KBM-7 (cell line): ENCODE results near the gene MELK.
"Not testable (repeated sequence)": the region's sequence is repeated elsewhere in the genome, so short reads cannot be mapped to it uniquely, and the experiment has no call there.

Experiments used
- DNase-seq: peaks from one replicate; pipeline ENCODE4 v3.0.0-alpha.2; 2015
- in situ Hi-C: fragments of 300-500 bp; cut with MboI; formaldehyde crosslinking; loops from 2 replicates; pipeline ENCODE4 v1.14.3; 2020; ENCODE audit warnings: low sequenced_read_pairs, low pct_unique_long_range_greater_than_20kb, mixed read lengths

Gene MELK

DNA sequence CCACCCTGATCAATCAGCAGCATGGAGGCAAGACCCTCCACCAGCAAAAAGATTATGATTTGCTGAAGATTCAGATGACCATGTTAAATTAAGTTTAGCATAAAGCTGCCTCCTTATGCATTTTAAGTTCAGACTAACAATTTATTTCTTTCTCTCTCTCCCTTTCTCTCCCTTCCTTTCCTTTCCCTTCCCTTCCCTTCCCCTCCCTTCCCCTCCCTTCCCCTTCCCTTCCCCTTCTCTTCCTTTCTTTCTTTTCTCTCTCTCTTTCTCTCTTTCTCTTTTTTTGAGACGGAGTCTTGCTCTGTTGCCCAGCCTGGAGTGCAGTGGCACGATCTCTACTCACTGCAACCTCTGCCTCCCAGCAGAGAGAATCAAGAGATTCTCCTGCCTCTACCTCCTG is 1.4 kb upstream of the MELK start:
- in situ Hi-C loops: loop anchor here (25.0 kb wide), 1 partner anchor 159 kb away; the partner anchor contains the start of gene RNF38
- DNase-seq: no peak

DNA sequence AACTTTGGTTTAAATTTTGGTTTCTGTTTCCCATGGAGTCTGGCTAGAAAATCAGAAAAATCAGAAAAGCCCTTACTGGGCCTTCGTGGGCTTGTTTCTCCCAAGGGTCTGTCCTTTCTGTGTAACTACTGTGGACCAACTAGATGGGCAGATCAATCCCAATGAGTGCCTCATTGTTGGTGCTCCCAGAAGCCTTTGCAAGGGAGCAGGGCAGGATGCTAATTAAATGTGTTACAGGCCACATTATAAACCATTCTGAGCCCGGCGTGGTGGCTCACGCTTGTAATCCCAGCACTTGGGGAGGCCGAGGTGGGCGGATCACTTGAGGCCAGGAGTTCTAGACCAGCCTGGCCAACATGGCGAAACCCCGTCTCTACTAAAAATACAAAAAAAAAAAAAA is 1.4 kb downstream of the MELK start:
- in situ Hi-C loops: loop anchor here (25.0 kb wide), 1 partner anchor 162 kb away; the partner anchor contains the start of gene RNF38
- DNase-seq: not testable (repeated sequence)

DNA sequence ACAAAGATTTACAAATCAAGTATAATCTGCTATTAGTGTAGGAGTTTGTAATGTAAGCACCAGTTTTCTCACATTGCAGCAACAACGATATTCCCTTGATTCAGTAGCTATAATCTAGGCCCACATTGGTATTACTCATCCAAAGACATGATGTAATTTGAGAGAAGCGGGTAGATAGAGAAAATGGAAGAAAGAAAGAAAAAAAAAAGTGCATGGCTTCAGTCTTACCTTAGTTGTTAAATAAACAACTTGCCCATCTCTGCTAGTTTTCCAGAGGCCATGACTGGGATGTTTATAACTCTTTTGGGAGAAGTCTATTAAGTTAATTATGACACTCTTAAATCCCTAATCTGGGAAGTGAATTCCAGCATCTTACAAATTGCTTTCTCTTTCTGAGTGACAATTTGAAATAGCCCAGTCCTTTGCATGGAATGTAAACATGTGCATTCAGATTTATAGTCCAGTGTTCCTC is 2.8 kb downstream of the MELK start:
- no peak for DNase-seq
- in situ Hi-C loops: no loop called here

DNA sequence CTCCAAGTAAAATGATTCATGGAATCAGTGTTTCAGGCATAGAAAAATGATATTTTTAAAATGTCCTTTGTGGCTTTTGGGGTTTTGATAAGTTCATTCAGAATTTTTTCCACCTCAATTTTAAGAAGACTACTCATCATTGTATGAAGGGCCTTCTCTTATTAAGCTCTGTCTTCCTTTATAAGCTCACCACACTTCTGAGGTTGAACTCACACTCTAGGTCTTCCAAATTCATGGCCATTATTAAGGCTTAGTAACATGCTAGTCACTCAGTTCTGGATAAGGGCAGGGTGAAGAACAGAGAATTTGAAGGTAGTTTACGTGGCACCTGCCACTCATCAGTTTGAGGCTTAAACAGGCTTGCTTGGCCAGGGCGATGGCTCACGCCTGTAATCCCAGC is 4.2 kb downstream of the MELK start:
- DNase-seq: no peak
- in situ Hi-C loops: no loop called here

DNA sequence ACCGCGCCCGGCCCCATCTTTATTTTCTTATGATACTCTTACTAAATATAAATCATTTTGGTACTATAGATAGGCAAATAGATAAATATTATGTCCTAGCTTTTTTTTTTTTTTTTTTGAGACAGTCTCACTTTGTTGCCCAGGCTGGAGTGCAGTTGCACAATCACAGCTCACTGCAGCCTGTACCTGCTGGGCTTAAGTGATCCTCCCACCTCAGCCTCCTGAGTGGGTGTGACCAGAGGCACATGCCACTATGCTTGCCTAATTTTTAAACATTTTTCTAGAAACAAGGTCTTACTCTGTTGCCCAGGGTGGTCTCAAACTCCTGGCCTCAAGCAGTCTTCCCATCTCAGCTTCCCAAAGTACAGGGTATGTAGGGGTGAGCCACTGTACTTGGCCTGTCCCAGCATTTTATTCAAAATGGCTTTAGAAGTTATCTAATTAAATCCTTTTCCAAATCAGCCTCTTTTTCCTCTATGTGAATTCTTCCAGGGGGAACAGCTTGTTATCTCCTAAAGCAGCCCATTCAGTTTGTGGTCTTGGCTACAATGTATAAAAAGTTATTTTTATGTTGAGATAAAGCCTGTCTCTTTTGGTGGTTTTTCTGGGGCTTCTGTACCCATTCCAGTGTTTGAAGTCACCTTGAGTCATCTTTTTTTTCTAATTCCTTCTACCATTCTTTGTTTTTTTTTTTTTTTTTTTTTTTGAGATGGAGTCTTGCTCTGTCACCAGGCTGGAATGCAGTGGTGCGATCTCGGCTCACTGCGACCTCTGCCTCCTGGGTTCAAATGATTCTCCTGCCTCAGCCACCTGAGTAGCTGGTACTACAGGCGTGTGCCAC is 12.1 kb downstream of the MELK start:
- in situ Hi-C loops: no loop called here
- no peak for DNase-seq

DNA sequence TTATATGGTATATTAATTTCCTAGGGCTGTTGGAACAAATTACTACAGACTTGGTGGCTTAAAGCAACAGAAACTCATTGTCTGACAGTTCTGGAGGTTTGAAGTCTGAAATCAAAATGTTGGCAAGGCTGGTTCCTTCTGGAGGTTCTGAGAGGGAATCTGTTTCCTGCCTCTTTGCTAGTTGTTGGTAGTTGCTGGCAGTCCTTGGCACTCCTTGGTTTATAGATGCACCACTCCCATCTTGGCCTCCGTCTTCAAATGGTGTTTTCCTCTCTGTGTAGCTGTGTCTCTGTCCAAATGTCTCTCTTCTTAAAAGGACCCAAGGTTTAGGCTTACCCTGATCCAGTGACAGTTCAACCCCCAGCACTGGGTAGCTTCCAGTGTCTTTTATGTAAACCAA is 17.5 kb downstream of the MELK start:
- in situ Hi-C loops: no loop called here
- no peak for DNase-seq

DNA sequence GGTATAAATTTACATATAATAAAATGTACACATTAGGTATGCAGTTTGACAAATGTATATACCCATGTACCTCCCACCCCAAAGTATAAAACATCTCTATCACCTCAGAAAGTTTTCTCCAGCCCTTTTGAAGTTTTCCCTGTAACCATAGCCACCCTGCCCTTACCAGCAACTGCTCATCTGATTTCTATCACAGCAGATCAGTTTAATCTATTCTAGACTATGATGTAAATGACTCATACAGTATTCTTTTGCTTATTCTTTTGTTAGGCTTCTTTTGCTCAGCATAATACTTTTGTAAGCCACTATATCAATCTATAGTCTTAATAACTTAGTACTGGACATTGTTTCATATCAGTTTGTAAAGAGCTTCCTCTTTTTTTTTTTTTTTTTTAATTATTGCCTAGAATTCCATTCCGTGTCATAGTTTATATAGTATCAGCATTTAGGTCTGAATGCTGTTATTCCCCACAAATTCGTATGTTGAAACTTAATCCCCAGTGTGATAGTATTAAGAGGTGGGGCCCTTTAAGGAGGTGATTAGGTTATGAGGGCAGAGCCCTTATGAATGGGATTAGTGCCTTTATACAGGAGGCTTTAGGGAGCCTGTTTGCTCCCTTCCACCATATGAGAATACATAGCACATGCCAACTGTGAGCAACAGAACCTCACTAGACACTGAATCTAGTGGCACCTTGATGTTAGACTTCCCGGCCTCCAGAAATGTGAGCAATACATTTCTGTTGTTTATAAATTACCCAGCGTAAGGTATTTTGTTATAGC is 20.3 kb downstream of the MELK start:
- in situ Hi-C loops: no loop called here
- no peak for DNase-seq

DNA sequence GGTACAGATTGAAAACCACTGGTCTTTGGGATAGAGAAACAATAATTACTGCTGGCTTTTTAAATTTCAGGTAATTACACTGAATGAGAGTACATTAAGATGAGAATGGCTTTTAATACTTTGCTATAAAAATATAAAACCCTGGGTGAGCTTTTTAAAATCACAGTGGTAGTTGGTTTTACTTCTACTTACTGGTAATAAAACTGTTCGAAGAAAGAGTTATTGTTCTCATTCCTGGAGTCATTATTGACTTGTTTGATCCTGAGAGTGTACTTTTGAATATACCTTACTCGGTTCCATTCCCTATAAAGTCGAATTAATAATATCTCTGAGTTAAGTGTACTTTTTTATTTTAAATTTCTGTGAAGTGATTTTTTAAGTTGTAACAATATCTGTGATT is 21.5 kb downstream of the MELK start:
- in situ Hi-C loops: no loop called here
- DNase-seq: no peak

DNA sequence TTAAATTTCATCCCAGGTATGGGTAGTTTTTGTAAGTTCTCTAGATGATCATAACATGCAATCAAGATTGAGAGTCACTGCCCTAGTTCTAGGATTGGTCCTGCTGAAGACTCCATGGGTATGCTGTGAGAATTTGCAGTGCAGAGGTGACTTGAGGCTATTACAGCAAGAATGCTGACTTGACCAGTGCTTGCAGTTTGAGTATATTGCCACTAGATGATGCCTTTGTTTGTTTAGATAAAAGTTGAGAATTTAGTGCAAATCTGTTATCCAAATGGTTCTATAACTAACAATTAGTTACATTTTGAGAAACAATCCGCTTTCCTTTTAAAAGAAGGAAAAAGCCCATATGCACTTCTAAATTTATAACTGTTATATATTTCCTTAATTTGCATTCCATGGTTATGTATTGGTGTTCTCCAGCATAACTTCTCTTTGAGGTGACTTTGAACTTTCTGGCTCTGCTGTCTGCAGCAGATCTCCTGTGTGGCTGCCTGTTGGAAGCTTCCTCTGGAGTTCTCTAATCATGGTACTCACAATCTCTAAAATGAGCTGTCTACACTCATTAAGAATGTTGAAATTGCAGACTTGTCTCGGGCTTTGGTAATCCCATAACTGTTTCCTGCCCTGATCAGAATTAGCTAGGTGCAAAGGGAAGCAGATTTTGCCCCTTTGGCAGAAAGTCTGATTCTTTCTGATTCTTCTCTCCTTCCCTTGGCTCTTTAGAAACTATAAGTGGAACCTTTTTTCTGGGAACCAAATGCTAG is 24.9 kb downstream of the MELK start:
- peak; percentile 30 for DNase-seq
- in situ Hi-C loops: no loop called here

DNA sequence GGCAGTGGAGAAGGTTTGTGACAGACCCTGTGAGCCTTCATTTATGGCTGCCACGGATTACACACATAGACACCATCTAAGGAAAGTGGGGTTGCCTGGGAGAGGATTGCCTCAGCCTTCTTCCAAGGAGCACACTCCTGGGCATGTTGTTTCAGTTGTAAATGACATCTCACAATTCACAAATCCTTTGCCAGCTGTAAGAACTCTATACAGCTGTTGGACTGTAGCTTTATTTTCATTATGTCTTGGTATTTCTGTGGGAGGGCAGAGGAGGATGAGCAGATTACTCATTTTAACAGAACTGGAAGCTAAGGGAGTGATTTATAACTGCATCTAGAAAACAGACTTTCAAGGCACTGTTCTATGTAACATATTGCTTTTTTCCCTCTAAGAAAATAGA is 25.6 kb downstream of the MELK start:
- DNase-seq: no peak
- in situ Hi-C loops: no loop called here

DNA sequence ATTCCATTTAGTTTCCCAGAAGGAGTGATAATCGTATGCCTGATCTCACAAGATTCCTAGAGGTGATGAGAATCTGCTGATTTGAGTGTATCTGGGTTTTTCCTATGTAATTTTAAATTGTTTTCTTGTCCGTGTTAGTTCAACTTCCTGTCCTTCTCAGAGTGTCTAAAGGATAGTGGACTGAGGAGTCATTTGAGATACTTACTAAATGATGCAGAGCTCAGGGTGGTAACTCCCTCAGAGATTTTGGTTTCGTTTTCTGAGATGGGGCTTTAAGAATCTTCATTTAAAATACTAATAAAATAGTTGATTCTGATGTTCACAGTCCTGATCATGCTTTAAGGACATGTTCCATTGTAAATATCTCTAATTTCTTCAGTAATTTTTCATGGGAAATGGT is 30.3 kb downstream of the MELK start:
- in situ Hi-C loops: no loop called here
- DNase-seq: no peak

DNA sequence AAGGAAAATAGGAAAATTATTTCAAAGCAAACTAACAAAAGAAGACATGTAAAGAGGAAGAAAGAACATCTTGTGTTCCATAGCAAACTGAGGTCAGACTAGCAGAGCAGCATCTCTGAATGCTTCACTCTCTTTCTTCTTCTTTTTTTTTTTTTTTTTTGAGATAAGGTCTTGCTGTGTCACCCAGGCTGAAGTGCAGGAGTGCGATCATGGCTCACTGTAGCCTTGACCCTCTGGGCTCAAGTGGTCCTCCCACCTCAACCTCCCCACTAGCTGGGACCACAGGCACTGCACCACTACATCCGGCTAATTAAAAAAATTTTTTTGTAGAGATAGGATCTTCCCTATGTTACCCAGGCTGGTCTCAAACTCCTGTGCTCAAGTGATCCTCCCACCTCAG is 36.6 kb downstream of the MELK start:
- DNase-seq: no peak

DNA sequence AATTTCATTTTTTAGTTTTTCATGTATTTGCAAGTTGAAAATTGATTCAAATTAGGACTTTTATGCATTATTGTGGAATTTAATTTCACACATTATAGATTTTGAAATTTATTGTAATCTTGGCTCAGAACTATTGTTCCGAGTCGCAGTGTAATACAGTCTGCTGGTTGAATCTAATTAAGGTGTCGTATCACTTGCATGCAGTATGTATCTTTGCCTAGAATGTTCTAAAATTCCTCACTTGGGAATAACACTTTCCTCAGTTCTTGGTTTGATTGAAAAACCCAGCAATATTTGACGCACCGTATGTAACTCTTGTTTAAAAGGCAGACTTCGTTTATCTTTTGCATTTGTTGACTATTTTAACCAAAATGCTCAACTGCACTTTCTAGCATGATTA is 49.4 kb downstream of the MELK start:
- no peak for DNase-seq
- in situ Hi-C loops: no loop called here

More for the DNA sequence above, 36.6 kb downstream of the MELK start:
- in situ Hi-C loops: no loop called here

DNA sequence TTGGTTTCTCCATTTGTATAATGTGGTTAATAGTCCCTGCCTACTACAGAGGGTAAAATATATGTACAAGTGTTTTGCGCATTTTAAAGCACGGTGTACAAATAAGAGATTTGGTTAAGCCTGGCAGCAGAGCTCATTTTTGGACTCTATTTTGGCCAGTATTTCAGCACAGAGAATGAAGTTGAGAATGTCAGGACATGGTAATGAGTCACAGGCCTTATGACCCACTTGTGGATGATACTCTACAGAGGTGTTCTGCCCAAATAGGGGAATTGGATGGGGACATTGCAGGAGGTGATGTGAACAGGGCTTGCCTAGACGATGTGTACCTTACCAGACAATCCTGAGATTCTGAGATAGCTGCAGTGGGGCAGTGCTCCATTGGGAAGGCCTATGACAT is 50.6 kb downstream of the MELK start:
- in situ Hi-C loops: no loop called here
- DNase-seq: no peak

DNA sequence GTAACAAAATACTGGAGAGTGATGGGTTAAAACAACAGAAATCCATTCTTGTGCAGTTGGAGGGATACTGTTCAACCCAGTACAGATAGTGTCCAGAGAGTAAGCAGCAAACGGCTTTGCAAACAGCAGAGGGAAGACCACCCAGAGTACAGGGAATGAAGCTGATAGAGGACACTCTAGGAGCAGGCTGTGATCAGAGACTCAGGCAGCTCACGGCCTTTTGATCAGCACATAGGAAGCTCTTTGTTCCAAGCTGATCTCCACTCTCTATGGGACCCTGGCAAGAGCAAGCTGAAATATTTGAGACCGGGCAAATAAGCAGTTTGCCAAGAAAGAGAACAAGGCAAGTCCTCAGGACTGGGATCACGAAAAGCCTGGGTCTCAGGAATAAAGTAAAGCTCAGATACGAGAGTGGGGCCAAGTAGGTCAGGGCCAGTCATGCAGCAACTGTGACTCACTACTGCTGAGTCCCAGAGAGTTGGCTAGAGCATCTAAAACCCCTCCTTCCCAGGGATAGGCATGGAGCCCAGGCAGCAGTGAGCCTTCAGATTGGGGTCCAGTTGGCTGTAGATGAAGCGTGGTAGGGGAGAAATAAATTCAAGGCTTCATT is 52.4 kb downstream of the MELK start:
- DNase-seq: no peak
- in situ Hi-C loops: loop anchor here (25.0 kb wide), 1 partner anchor 88 kb away; no protein-coding TSS in a partner anchor

DNA sequence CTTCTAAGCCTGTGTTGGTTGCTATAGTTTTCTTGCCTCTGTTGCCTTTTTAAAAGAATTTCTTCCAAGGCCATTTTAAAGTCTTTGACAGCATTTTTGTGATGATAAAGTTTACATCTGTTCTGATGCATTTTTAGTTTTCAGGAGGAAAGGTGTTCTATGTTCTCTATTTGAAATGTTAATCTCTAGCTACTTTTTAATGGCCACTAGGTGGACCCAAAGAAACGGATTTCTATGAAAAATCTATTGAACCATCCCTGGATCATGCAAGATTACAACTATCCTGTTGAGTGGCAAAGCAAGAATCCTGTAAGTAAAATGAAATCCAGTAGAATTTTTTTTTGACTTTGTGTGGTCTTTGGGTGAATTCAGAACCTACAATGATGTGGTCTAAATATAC is 60.2 kb downstream of the MELK start:
- peak; percentile 43 for DNase-seq
- in situ Hi-C loops: loop anchor here (25.0 kb wide), 1 partner anchor 96 kb away; no protein-coding TSS in a partner anchor

DNA sequence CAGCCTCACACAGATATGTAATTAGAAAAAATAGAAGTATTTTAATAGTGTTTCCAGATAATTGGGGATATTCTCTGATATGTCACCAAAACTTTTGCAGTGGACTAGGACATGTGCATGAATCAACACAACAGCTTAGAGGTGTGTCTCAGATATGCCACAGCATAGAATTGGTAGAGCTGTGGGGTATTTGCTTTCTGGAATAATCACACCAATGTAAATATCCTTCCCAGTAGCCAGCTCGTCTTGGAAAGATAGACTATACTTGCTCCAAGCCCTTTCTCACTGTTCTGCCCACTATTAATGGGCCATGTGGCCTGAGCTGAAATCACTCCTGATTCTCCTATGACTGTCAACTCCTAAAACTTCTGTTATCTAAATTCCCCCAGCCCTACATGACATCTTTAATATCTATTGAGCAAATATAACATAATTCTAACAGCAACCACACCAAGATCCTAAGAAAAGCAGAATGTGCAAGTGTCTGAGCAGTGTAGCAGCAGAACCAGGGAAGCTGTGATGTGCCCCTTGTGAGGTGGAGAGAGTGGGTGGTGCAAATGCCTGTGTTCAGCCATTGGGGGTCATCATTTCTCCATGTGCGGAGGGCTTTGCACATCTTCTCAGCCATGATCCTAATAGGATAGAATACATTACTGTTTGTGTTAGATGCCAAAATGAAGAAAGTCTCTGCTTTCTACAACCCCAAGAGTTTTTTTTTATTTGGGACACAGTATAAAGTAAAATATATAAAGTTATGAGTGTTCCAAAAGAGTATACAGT is 65.0 kb downstream of the MELK start:
- in situ Hi-C loops: loop anchor here (25.0 kb wide), 1 partner anchor 100 kb away; no protein-coding TSS in a partner anchor
- DNase-seq: peak; percentile 26

DNA sequence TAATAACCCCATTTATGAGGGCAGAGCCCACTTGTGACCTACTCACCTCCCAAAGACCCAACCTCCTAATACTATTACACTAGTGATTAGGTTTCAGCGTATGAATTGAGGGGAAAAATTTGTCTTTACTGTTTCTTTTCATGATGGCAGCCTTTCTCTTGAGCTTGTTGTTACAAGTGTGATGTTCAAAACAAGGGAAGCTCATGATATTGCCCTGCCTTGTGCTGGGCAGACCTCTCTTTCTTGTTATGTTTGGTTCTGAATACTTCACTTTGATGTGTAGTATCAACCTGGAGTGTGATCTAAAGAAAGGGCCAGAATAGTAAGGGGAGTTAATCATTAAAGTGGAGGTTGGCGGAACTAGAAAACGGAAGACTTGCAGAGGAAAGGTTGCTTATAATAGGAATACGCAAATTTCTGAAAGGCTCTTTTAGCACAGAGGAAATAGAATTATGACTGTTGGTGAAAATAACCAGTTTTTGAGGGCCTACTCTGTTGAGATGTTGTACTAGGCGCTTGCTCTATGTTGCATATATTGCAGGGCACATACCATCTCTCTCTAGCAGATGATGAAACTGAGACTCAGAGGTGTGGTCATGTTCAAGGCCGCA is 68.2 kb downstream of the MELK start:
- in situ Hi-C loops: loop anchor here (25.0 kb wide), 1 partner anchor 104 kb away; no protein-coding TSS in a partner anchor
- DNase-seq: no peak
